Measurements from ENCODE around the gene SPRED2. TPM values are rescaled to one million over a fixed set of nuclear protein-coding genes. Genes with fewer than 3 reads are reported as not detected.

SPRED2 gene
- total and polyA plus RNA-seq, 2 of the 8 experiments (the other 6 are each of a cell fraction or from before 2014, with no cell fraction given), result 15.3 to 22.5 TPM

DNA sequence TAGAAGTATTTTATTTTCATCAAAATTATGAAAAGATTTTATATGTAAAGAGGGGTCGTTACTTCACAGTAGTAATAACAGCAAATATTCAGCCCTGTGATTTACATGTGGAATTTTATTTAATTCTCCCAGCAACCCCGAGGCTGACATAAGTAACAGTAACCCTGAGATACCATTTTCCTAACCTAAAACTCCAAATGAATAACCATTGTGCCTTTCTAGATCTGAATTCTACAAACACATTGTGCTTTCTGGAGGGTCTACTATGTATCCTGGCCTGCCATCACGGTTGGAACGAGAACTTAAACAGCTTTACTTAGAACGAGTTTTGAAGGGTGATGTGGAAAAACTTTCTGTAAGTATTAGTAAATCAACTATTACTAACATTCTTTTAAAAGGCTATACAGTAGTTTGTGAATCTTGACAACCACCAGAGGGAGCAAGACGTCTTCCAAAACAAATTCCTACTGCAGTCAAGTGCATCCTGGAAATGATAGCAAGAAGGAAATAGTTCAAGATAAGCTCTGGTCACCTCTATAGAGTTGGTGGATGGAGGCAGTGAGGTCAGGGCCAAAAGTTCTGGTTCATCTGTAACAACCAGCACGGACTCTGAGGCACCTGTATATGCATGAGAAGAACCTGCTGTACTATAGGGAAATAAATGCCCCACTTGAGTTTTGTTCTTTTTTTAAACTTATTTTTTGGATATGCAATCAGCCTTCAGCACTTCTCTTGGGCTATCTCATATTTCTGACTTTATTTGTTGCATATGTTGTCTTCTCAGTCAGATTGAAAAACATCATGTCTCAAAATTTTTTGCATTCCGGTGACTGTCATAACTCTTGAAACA is 167.4 kb downstream of the SPRED2 start:
- no peak overlapping the region for H3K4me2 ChIP-seq (ENCODE audit: insufficient read depth in 1 of 2, low read depth in 2 of 2, low read length in 2 of 2)
- no peak overlapping the region for H3K4ac ChIP-seq (replicated peaks; ENCODE audit: insufficient read length, low read depth, low read length)
- no peak overlapping the region for H4K8ac ChIP-seq (ENCODE audit: extremely low read depth, insufficient read depth, low read length)
- H3K56ac ChIP-seq (replicated peaks; ENCODE audit: insufficient read length, low read depth, low read length), result no peak overlapping the region
- no peaks in the 10 kb centered on the region; a peak in 1 of 7 replicates for H3K27me3 ChIP-seq (replicated peaks in 1 of 4; ENCODE audit: control insufficient read depth in 3 of 4, extremely low read depth in 1 of 4, insufficient read depth in 3 of 4, low read length in 3 of 4)
- no peak overlapping the region for H2BK20ac ChIP-seq (ENCODE audit: low read length)
- H2AFZ ChIP-seq (ENCODE audit: low read length), result no peak overlapping the region
- H3K9ac ChIP-seq (replicated peaks in 1 of 4; ENCODE audit: extremely low read depth in 1 of 4, low read depth in 3 of 4, low read length in 3 of 4), result no peak overlapping the region
- no peak overlapping the region for H2BK15ac ChIP-seq (ENCODE audit: low read length)
- no peak overlapping the region for H3K4me3 ChIP-seq (ENCODE audit: extremely low read depth in 1 of 4, insufficient read depth in 2 of 4, low read depth in 3 of 4, low read length in 4 of 4)
- no peaks in the 10 kb centered on the region for H3K79me1 ChIP-seq (ENCODE audit: low read depth, low read length)
- no peak overlapping the region for H4K91ac ChIP-seq (replicated peaks; ENCODE audit: insufficient read length, low read length)
- H4K20me1 ChIP-seq (replicated peaks in 1 of 2; ENCODE audit: control insufficient read depth in 1 of 2, insufficient read depth in 2 of 2, low read length in 2 of 2), result peaks cover 2 to 13% of the 10 kb centered on the region in 2 experiments
- no peak overlapping the region for H3K18ac ChIP-seq (ENCODE audit: extremely low read depth, low read length)
- no peaks in the 10 kb centered on the region for H3K23me2 ChIP-seq (ENCODE audit: low read depth, low read length)
- no peak overlapping the region for H3K14ac ChIP-seq (ENCODE audit: insufficient read length)
- H2BK120ac ChIP-seq (replicated peaks; ENCODE audit: low read depth, low read length), result no peak overlapping the region
- no peak overlapping the region for H2AK5ac ChIP-seq (ENCODE audit: low read depth, low read length)
- H3K36me3 ChIP-seq (ENCODE audit: control insufficient read depth in 2 of 4, insufficient read depth in 4 of 4, low read length in 3 of 4), result peaks cover 0 to 15% (median 8%) of the 10 kb centered on the region in 4 experiments; a peak in 6 of 8 replicates
- DNase-seq (ENCODE audit: low read depth in 1 of 2, low spot score in 2 of 2) (no peak), FAIRE-seq (peak; percentile 86)
- no peak overlapping the region for H2BK12ac ChIP-seq (ENCODE audit: low read depth, low read length)
- no peak overlapping the region for H3K27ac ChIP-seq (ENCODE audit: low read depth, low read length)
- WGBS, 2 experiments (ENCODE audit: extremely low coverage in 1 of 2, insufficient coverage in 1 of 2, insufficient read length in 1 of 2, insufficient replicate concordance in 2 of 2, low coverage in 1 of 2, low lambda C conversion rate in 2 of 2, missing lambda C conversion rate in 1 of 2), result 68% methylated on average over 8 of the region's 8 CpGs; no CpG with 5 or more reads in 1 of the 2 experiments
- H3K79me2 ChIP-seq (ENCODE audit: control insufficient read depth in 1 of 2, insufficient read depth in 2 of 2, low read length in 2 of 2), result no peaks in the 10 kb centered on the region
- H2BK5ac ChIP-seq (ENCODE audit: low read depth, low read length), result no peak overlapping the region
- CTCF ChIA-PET (ENCODE audit: partially characterized antibody), result interaction anchor here (0.6 to 3.6 kb wide), 30 partner anchors 8 to 309 kb away, joined by 3 to 20 read pairs (median 4); no protein-coding TSS in a partner anchor
- no peak overlapping the region for H4K5ac ChIP-seq (ENCODE audit: insufficient read length, low read depth, low read length)
- no peak overlapping the region for H3K23ac ChIP-seq (ENCODE audit: insufficient read length)
- no peaks in the 10 kb centered on the region for H3K9me3 ChIP-seq (ENCODE audit: insufficient read depth in 2 of 2, low read depth in 1 of 2, low read length in 1 of 2)
- POLR2A ChIA-PET (ENCODE audit: partially characterized antibody), result no interaction called here
- H3K4me1 ChIP-seq (replicated peaks in 1 of 4; ENCODE audit: control insufficient read depth in 3 of 4, insufficient read depth in 4 of 4, low read length in 3 of 4), result peaks cover 0 to 4% (median 2%) of the 10 kb centered on the region in 4 experiments; a peak in 1 of 7 replicates
- TF ChIP-seq JUN (IDR thresholded peaks at IDR 0.05; ENCODE audit: low read depth, low read length), result no peak
- TF ChIP-seq TBP (IDR thresholded peaks at IDR 0.05; ENCODE audit: low read depth, low read length), result no peak
- TF ChIP-seq, protein P1, sequence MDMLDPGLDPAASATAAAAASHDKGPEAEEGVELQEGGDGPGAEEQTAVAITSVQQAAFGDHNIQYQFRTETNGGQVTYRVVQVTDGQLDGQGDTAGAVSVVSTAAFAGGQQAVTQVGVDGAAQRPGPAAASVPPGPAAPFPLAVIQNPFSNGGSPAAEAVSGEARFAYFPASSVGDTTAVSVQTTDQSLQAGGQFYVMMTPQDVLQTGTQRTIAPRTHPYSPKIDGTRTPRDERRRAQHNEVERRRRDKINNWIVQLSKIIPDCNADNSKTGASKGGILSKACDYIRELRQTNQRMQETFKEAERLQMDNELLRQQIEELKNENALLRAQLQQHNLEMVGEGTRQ (IDR thresholded peaks at IDR 0.05; ENCODE audit: low read length), result no peak

Data from H1 (cell line).